GM18505 (cell line): Measurements from ENCODE around the gene DLGAP1.
A peak's percentile ranks its signal among the peaks of the same experiment; 100 is the strongest.

Source experiments
- ATAC-seq: cut with Tn5 transposase; IDR thresholded peaks from one replicate; pipeline ENCODE4 v1.9.1; 2021; ENCODE audit not compliant: unreplicated experiment
- POLR2A ChIP-seq: IDR thresholded peaks from 4 replicates; pipeline ENCODE4 v1.6.1; 2011; ENCODE audit warnings: borderline replicate concordance; ENCODE audit not compliant: insufficient read depth, insufficient read length; ENCODE audit errors: extremely low read depth

The DLGAP1 gene

GRCh38 chr18:4125627-4126230 lies 329.4 kb downstream of the DLGAP1 start:
- no peak for ATAC-seq
- no peak for TF ChIP-seq POLR2A

DNA sequence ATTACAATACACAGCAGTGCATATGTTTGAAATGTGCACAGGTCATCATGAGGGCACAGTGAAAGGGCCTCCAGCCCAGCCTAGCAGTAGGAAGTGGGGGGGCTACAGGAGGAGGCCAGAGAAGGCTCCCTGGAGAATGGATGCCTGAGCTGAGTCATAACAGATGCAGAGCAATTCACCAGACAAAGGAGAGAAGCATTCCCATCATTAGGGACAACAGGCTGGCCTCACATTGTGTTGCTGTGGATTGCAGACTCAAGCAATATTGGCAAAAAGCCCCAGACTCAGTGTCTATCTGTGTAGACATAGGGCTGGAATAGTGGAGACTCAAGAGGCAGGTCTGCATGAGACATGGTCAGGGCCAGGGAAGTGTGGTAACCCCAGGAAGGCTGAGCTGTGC lies 329.9 kb downstream of the DLGAP1 start:
- ATAC-seq, result no peak
- no peak for TF ChIP-seq POLR2A

DNA sequence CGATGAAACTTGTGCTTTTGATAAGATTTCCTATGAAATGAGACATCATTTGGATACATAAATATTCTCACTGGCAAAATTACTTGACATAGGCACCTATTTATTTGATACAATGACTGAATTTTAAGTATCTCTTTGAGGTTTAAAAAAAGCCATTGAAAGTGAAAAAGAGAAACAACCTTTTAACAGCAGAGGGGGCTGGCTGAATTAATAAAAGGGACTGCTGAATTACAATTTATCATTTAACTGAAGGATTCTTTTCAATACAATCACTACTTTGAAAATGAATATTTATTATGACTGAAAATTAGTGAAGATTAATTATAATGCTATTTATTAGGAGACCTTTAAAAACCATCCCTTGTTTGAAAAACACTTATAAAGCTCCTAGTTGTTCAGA lies 335.3 kb downstream of the DLGAP1 start:
- ATAC-seq, result no peak
- no peak for TF ChIP-seq POLR2A

GRCh38 chr18:4119127-4119648 lies 335.9 kb downstream of the DLGAP1 start:
- ATAC-seq, result no peak
- TF ChIP-seq POLR2A, result no peak

- ATAC-seq, result no peak
- TF ChIP-seq POLR2A, result no peak
Observed at GRCh38 chr18:4108016-4108415, 347.1 kb downstream of the DLGAP1 start.

DNA sequence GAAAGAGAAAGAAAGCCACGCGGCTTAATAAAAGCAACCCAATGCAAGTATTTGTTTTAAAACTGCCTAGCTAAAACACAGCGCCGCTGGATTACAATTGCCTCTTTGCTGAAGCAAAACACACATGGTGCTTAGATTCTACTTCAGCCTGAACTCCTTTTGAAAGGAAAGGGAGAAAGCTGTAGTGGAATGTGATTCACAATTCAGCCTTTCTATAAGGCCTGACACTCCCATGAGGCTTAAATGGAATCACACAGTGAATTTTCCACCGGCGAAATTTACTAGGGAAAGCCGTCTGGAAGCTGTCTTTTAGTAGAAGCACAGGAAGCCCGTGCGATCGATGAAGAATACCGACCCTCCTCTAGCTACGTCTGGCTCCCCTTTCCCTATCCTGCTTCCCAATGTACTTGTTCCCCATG lies 348.0 kb downstream of the DLGAP1 start:
- ATAC-seq, result no peak
- no peak for TF ChIP-seq POLR2A

DNA sequence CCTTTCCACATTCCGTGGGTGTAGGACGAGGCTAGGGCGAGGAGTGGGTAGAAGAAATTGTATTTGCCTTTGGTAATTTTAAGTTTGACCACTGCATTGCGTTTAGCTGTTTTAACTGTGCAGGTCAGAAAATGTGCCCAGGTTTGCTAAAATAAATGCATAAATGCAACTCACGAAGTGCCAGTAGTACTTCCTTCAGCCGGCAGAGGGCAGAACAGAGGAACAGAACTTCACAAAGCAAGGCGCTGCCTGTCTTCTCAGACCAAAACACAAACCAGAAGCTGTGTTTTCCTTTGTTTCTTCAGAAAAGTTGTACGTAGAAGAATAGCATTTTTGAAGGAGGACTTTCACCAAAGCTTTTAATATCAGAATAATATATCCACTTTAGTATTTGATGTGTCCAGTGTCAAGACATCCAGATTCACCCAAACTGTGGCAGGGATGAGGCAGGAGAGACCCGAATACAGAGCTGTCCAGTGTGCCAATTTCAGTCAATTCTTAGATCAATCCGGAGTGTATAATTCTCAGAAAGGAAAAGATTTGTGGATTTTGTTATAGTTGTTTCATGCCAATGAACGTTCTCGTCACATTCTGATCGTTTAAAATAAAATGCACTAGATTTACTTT lies 348.6 kb downstream of the DLGAP1 start:
- ATAC-seq, result peak; percentile 85

GRCh38 chr18:4102901-4103300 lies 352.2 kb downstream of the DLGAP1 start:
- ATAC-seq, result no peak
- no peak for TF ChIP-seq POLR2A

More for the DNA sequence above, 348.6 kb downstream of the DLGAP1 start:
- no peak for TF ChIP-seq POLR2A

- ATAC-seq, result no peak
- no peak for TF ChIP-seq POLR2A
Observed at GRCh38 chr18:4101009-4101408, 354.1 kb downstream of the DLGAP1 start.

- ATAC-seq, result no peak
- TF ChIP-seq POLR2A, result no peak
Observed at GRCh38 chr18:4096486-4096885, 358.6 kb downstream of the DLGAP1 start.

DNA sequence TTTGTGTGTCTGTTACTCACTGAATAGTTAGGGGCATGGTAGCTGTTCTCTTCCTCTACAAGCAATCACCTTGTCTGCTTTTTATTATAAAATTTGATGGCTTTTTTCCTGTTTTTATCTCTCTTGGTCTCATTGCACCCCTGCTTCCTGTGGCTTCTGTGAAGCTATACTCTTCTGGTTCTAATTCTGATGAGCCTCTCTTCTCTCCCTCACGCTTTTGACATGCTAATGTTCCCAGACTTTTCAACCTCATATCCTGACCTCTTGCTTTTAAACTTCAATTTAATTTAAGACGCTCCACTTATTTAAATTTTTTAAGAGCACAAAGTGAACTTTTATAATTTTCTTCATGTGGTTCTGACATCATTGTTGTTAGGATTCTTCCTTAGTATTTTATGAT lies 361.4 kb downstream of the DLGAP1 start:
- no peak for TF ChIP-seq POLR2A
- no peak for ATAC-seq

- no peak for ATAC-seq
- TF ChIP-seq POLR2A, result no peak
Observed at GRCh38 chr18:4084382-4084900, 370.7 kb downstream of the DLGAP1 start.

DNA sequence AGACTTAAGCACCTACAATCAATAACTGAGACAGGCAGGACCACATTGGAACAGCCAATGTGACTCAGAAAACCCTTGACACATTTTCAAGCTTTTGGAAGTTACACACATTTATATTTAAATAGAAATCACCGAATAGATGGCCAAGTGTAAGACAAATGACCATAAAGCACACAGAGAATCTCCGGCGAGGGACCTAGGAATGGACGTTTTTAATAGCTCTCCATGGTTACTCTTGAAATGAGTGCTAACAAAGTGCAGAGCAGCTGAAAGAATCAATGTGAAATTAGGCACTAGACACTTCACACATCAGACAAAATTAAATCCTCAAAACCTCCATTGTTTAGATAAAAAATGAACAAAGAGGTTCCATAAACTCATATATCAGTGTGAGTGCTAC lies 376.9 kb downstream of the DLGAP1 start:
- no peak for TF ChIP-seq POLR2A
- ATAC-seq, result no peak

DNA sequence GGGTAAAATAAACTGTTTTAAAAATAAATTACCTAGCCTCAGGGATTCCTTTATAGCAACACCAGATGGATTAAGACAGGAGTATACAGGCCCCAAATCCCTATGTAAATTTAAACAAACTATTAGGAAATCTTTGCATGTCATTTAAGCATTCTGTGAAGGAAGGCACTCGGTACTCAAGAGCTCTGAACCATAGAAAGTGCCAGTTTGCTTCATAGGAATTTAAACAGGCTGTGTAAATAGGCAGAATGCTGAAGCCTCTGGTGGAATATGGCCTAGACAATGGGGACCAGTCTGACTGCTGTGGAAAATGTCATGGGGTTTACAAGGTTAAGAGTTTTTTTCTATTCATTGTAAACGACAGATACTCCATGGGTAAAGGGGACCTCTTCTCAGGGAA lies 377.4 kb downstream of the DLGAP1 start:
- no peak for TF ChIP-seq POLR2A
- no peak for ATAC-seq
